ENCODE data around the gene UHRF2.

Gene UHRF2

DNA sequence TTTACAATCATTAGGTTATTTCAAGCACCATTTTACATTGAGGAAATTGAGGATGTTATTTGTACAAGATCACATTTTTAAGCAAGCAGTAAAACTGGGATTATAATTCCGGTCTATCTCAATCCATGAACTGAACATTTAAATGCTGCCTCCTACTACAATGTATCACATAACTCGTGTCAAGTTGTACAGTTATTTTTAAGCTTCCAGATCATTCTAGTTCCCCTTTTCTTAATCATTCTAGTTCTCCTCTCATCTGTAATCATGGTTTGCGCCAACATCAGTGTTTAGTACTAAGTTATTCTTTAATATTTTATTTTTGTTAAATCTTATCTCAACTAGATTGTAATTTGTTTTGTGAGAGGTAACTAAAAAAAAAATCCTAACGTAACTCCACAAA, 2.4 kb upstream of the UHRF2 start:
- no peak for TF ChIP-seq CTCF (IDR thresholded peaks at IDR 0.05; ENCODE audit: low read depth, low read length)
- TF ChIP-seq EZH2phosphoT487 (IDR thresholded peaks at IDR 0.05; ENCODE audit: low read depth), result no peak
- H2AFZ ChIP-seq (ENCODE audit: low read depth, low read length), result no peak overlapping the region
- H3K36me3 ChIP-seq (replicated peaks; ENCODE audit: low read depth, low read length), result peaks cover 7% of the 10 kb centered on the region
- H3K27me3 ChIP-seq (ENCODE audit: low read depth, low read length), result peaks cover 22% of the 10 kb centered on the region
- H4K20me1 ChIP-seq (ENCODE audit: insufficient read depth, low read length), result peaks cover 17% of the 10 kb centered on the region
- peak overlapping the region; percentile 7 for H3K4me2 ChIP-seq (ENCODE audit: low read length)
- H3K27ac ChIP-seq (ENCODE audit: low read length), result no peak overlapping the region
- no peak overlapping the region for H3K4me3 ChIP-seq (ENCODE audit: low read length)
- H3K4me1 ChIP-seq (ENCODE audit: low read length), result peaks cover 39% of the 10 kb centered on the region
- no peaks in the 10 kb centered on the region for H3K9me3 ChIP-seq (ENCODE audit: insufficient read depth, low read length)
- H3K79me2 ChIP-seq (ENCODE audit: low read length), result peaks cover 26% of the 10 kb centered on the region
- H3K9ac ChIP-seq (ENCODE audit: low read length), result no peak overlapping the region

GRCh38 chr9:6413365-6414246, 607 bp downstream of the UHRF2 start:
- Histone ChIP-seq H3K36me3 (replicated peaks; ENCODE audit: low read depth, low read length) (peaks cover 10% of the 10 kb centered on the region), H3K4me3 (ENCODE audit: low read length) (peak overlapping the region; percentile 93), H3K9me3 (ENCODE audit: insufficient read depth, low read length) (no peaks in the 10 kb centered on the region), H3K4me1 (ENCODE audit: low read length) (peaks cover 65% of the 10 kb centered on the region), H3K9ac (ENCODE audit: low read length) (peak overlapping the region; percentile 89), H4K20me1 (ENCODE audit: insufficient read depth, low read length) (peaks cover 44% of the 10 kb centered on the region), H3K27ac (ENCODE audit: low read length) (peak overlapping the region; percentile 58), H3K27me3 (ENCODE audit: low read depth, low read length) (peaks cover 16% of the 10 kb centered on the region), H3K79me2 (ENCODE audit: low read length) (peaks cover 55% of the 10 kb centered on the region), H3K4me2 (ENCODE audit: low read length) (peak overlapping the region; percentile 74), H2AFZ (ENCODE audit: low read depth, low read length) (no peak overlapping the region)
- no peak for TF ChIP-seq EZH2phosphoT487 (IDR thresholded peaks at IDR 0.05; ENCODE audit: low read depth)
- 0 out of 2 replicates have a peak, but pooled peaks have one; percentile 5 for TF ChIP-seq CTCF (IDR thresholded peaks at IDR 0.05; ENCODE audit: low read depth, low read length)

GRCh38 chr9:6414247-6414641, 1.2 kb downstream of the UHRF2 start:
- Histone ChIP-seq H3K4me3 (ENCODE audit: low read length) (peak overlapping the region; percentile 93), H3K9ac (ENCODE audit: low read length) (peak overlapping the region; percentile 89), H3K4me2 (ENCODE audit: low read length) (peak overlapping the region; percentile 74), H2AFZ (ENCODE audit: low read depth, low read length) (no peak overlapping the region), H3K27me3 (ENCODE audit: low read depth, low read length) (peaks cover 11% of the 10 kb centered on the region), H3K9me3 (ENCODE audit: insufficient read depth, low read length) (no peaks in the 10 kb centered on the region), H3K4me1 (ENCODE audit: low read length) (peaks cover 68% of the 10 kb centered on the region), H3K36me3 (replicated peaks; ENCODE audit: low read depth, low read length) (peaks cover 10% of the 10 kb centered on the region), H3K27ac (ENCODE audit: low read length) (peak overlapping the region; percentile 58), H4K20me1 (ENCODE audit: insufficient read depth, low read length) (peaks cover 50% of the 10 kb centered on the region), H3K79me2 (ENCODE audit: low read length) (peaks cover 62% of the 10 kb centered on the region)
- TF ChIP-seq CTCF (IDR thresholded peaks at IDR 0.05; ENCODE audit: low read depth, low read length) (no peak), EZH2phosphoT487 (IDR thresholded peaks at IDR 0.05; ENCODE audit: low read depth) (no peak)

DNA sequence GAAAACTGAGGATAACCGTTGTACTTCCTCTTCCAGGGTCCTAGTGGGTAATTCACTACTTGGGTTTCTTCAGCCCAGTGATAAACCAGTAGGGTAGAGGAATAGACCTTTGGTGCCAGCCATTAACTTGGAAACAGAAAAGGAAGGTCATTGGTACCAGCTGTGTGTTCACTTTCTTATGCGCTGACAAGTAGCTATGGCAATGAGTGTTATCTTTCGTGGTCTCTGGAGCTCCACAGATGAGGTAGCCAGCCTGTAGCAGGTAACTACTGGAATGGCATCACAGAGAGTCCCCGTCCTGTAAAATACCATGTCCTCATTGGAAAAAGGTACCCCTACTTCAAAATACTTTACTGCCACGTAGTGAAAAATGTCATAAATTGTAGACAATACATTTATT, 2.3 kb downstream of the UHRF2 start:
- Histone ChIP-seq H3K27ac (ENCODE audit: low read length) (no peak overlapping the region), H2AFZ (ENCODE audit: low read depth, low read length) (no peak overlapping the region), H3K79me2 (ENCODE audit: low read length) (peaks cover 72% of the 10 kb centered on the region), H3K4me3 (ENCODE audit: low read length) (peak overlapping the region; percentile 93), H3K36me3 (replicated peaks; ENCODE audit: low read depth, low read length) (peaks cover 10% of the 10 kb centered on the region), H3K27me3 (ENCODE audit: low read depth, low read length) (0 out of 2 replicates have a peak, but pooled peaks cover under 1% of the 10 kb centered on the region), H3K4me2 (ENCODE audit: low read length) (peak overlapping the region; percentile 74), H3K9me3 (ENCODE audit: insufficient read depth, low read length) (no peaks in the 10 kb centered on the region), H3K9ac (ENCODE audit: low read length) (no peak overlapping the region), H4K20me1 (ENCODE audit: insufficient read depth, low read length) (peaks cover 58% of the 10 kb centered on the region), H3K4me1 (ENCODE audit: low read length) (peaks cover 66% of the 10 kb centered on the region)
- TF ChIP-seq EZH2phosphoT487 (IDR thresholded peaks at IDR 0.05; ENCODE audit: low read depth) (no peak), CTCF (IDR thresholded peaks at IDR 0.05; ENCODE audit: low read depth, low read length) (no peak)
